ENCODE measurements around the gene TBL3.
A peak's percentile ranks its signal among the peaks of the same experiment; 100 is the strongest.
"Not testable (repeated sequence)": the region's sequence is repeated elsewhere in the genome, so short reads cannot be mapped to it uniquely, and the experiment has no call there.

TBL3 gene

GRCh38 chr16:1950559-1950958, 21.3 kb upstream of the TBL3 start:
- Mint-ChIP-seq H3K9me3 (no peaks in the 10 kb centered on the region), H3K27me3 (peaks cover 4 to 5% of the 10 kb centered on the region in 2 donors), H3K4me3 (no peak overlapping the region), H3K4me1 (peaks cover 0 to 2% of the 10 kb centered on the region in 2 donors), H3K36me3 (no peaks in the 10 kb centered on the region), H3K27ac (no peak overlapping the region)
- ATAC-seq (replicated peaks) (no peak), DNase-seq (no peak)

- H3K27ac Mint-ChIP-seq: no peak overlapping the region
- H3K9me3 Mint-ChIP-seq: no peaks in the 10 kb centered on the region
- no peaks in the 10 kb centered on the region for H3K36me3 Mint-ChIP-seq
- ATAC-seq (replicated peaks) (no peak), DNase-seq (no peak)
- no peak overlapping the region for H3K4me3 Mint-ChIP-seq
- peaks cover 0 to 1% of the 10 kb centered on the region in 2 donors for H3K4me1 Mint-ChIP-seq
- peaks cover 4 to 5% of the 10 kb centered on the region in 2 donors for H3K27me3 Mint-ChIP-seq
These were observed 18.1 kb upstream of the TBL3 start for GRCh38 chr16:1953734-1954133.

- H3K4me3 Mint-ChIP-seq; H3K27me3 Mint-ChIP-seq; H3K9me3 Mint-ChIP-seq; DNase-seq; H3K27ac Mint-ChIP-seq; ATAC-seq (replicated peaks): not testable (repeated sequence)
- Mint-ChIP-seq H3K4me1 (peaks cover 22 to 35% of the 10 kb centered on the region in 2 donors), H3K36me3 (peaks cover 13 to 26% of the 10 kb centered on the region in 2 donors)
These were observed 14.3 kb upstream of the TBL3 start for GRCh38 chr16:1957434-1958142.

- not testable (repeated sequence) for H3K27ac Mint-ChIP-seq; H3K9me3 Mint-ChIP-seq; H3K27me3 Mint-ChIP-seq; ATAC-seq (replicated peaks); H3K4me3 Mint-ChIP-seq; DNase-seq
- Mint-ChIP-seq H3K4me1 (peaks cover 27 to 40% of the 10 kb centered on the region in 2 donors), H3K36me3 (peaks cover 18 to 31% of the 10 kb centered on the region in 2 donors)
These were observed 13.7 kb upstream of the TBL3 start for GRCh38 chr16:1958143-1958491.

GRCh38 chr16:1958715-1959268, 13.1 kb upstream of the TBL3 start:
- peaks cover 34 to 47% of the 10 kb centered on the region in 2 donors for H3K4me1 Mint-ChIP-seq
- peak overlapping the region; percentile 97 for H3K4me3 Mint-ChIP-seq
- no peaks in the 10 kb centered on the region for H3K9me3 Mint-ChIP-seq
- peak overlapping the region; percentile 99 for H3K27ac Mint-ChIP-seq
- no peak for DNase-seq
- peak in 1 of 2 donors; percentile 1 for ATAC-seq (replicated peaks)
- peaks cover 25 to 38% of the 10 kb centered on the region in 2 donors for H3K36me3 Mint-ChIP-seq
- no peaks in the 10 kb centered on the region for H3K27me3 Mint-ChIP-seq

- peak; percentile 78 to 87 for ATAC-seq (replicated peaks)
- peak; percentile 89 for DNase-seq
- H3K27me3 Mint-ChIP-seq: no peaks in the 10 kb centered on the region
- H3K36me3 Mint-ChIP-seq: peaks cover 30 to 44% of the 10 kb centered on the region in 2 donors
- H3K4me1 Mint-ChIP-seq: peaks cover 36 to 53% of the 10 kb centered on the region in 2 donors
- no peaks in the 10 kb centered on the region for H3K9me3 Mint-ChIP-seq
- peak within 1 kb of the TSS; percentile 97 for H3K4me3 Mint-ChIP-seq
- peak within 1 kb of the TSS; percentile 99 for H3K27ac Mint-ChIP-seq
These were observed 12.4 kb upstream of the TBL3 start, which contains the start of gene NDUFB10 for GRCh38 chr16:1959269-1960039. NDUFB10 (plus strand) TSS chr16:1959538; CDS start chr16:1959625, 87 bp downstream.

- ATAC-seq (replicated peaks): peak in 1 of 2 donors; percentile 7
- no peak for DNase-seq
- no peaks in the 10 kb centered on the region for H3K9me3 Mint-ChIP-seq
- peaks cover 38 to 57% of the 10 kb centered on the region in 2 donors for H3K36me3 Mint-ChIP-seq
- H3K4me3 Mint-ChIP-seq: peak overlapping the region; percentile 97
- peaks cover 39 to 63% of the 10 kb centered on the region in 2 donors for H3K4me1 Mint-ChIP-seq
- peak overlapping the region; percentile 99 for H3K27ac Mint-ChIP-seq
- no peaks in the 10 kb centered on the region for H3K27me3 Mint-ChIP-seq
These were observed 10.9 kb upstream of the TBL3 start for GRCh38 chr16:1960665-1961630.

- no peaks in the 10 kb centered on the region for H3K9me3 Mint-ChIP-seq
- no peak for DNase-seq
- peaks cover 39 to 64% of the 10 kb centered on the region in 2 donors for H3K4me1 Mint-ChIP-seq
- H3K27me3 Mint-ChIP-seq: no peaks in the 10 kb centered on the region
- peak overlapping the region; percentile 56 to 96 for H3K4me3 Mint-ChIP-seq
- no peak for ATAC-seq (replicated peaks)
- H3K27ac Mint-ChIP-seq: peak overlapping the region; percentile 99
- H3K36me3 Mint-ChIP-seq: peaks cover 38 to 57% of the 10 kb centered on the region in 2 donors
These were observed 10.2 kb upstream of the TBL3 start for GRCh38 chr16:1961651-1962067.

- Mint-ChIP-seq H3K27ac (peak overlapping the region; percentile 99), H3K4me3 (peak overlapping the region; percentile 96), H3K36me3 (peaks cover 40 to 61% of the 10 kb centered on the region in 2 donors), H3K4me1 (peaks cover 39 to 68% of the 10 kb centered on the region in 2 donors)
- not testable (repeated sequence) for DNase-seq; ATAC-seq (replicated peaks); H3K27me3 Mint-ChIP-seq; H3K9me3 Mint-ChIP-seq
These were observed 9.4 kb upstream of the TBL3 start for GRCh38 chr16:1962161-1963153.

- H3K4me3 Mint-ChIP-seq: peak overlapping the region; percentile 96
- peak; percentile 1 to 18 for ATAC-seq (replicated peaks)
- peaks cover 39 to 67% of the 10 kb centered on the region in 2 donors for H3K4me1 Mint-ChIP-seq
- H3K27me3 Mint-ChIP-seq: no peaks in the 10 kb centered on the region
- H3K9me3 Mint-ChIP-seq: no peaks in the 10 kb centered on the region
- peak overlapping the region; percentile 99 for H3K27ac Mint-ChIP-seq
- H3K36me3 Mint-ChIP-seq: peaks cover 40 to 62% of the 10 kb centered on the region in 2 donors
- no peak for DNase-seq
These were observed 7.9 kb upstream of the TBL3 start for GRCh38 chr16:1963806-1964505.

- DNase-seq (peak; percentile 98), ATAC-seq (replicated peaks) (peak; percentile 86 to 94)
- Mint-ChIP-seq H3K36me3 (peaks cover 40 to 62% of the 10 kb centered on the region in 2 donors), H3K4me1 (peaks cover 38 to 62% of the 10 kb centered on the region in 2 donors), H3K9me3 (no peaks in the 10 kb centered on the region), H3K4me3 (peak within 1 kb of the TSS; percentile 96), H3K27me3 (no peaks in the 10 kb centered on the region), H3K27ac (peak within 1 kb of the TSS; percentile 99)
These were observed 7.1 kb upstream of the TBL3 start, which contains the start of gene RPS2 for GRCh38 chr16:1964506-1965395. RPS2 (minus strand) TSS chr16:1964826; CDS start chr16:1964625, 201 bp downstream.

All from stimulated activated naive B cell treated with anti-CD40 and anti-IgM and Interleukin-4, amounts not matched to agents 10 μg/mL and 1 μg/mL and 100 μg/mL, for 72 hours (primary cell).